Thyroid gland (tissue), 4 donors: ENCODE measurements around the gene RBBP8. TPM values are rescaled to one million over a fixed set of nuclear protein-coding genes. Genes with fewer than 3 reads are reported as not detected.

Experiments used
- DNase-seq, 2 donors: peaks; one replicate each; pipeline ENCODE4 v3.0.0-alpha.2; 2019
- H3K27ac ChIP-seq, 3 donors: fragments of 200-600 bp; sonication (generic); 1 replicate in 2 of 3; 2 replicates in 1 of 3; pipeline ENCODE4 v1.5.1; 2016 to 2019; ENCODE audit warnings: mild to moderate bottlenecking in 1 of 3, moderate library complexity in 1 of 3
- H3K27me3 ChIP-seq: fragments of 200-600 bp; sonication (generic); one replicate; pipeline ENCODE4 v1.5.1; 2019
- H3K36me3 ChIP-seq, 2 donors: fragments of 200-600 bp; sonication (generic); one replicate each; pipeline ENCODE4 v1.5.1; 2016 to 2019
- H3K4me1 ChIP-seq, 2 donors: fragments of 200-600 bp; sonication (generic); one replicate each; pipeline ENCODE4 v1.5.1; 2017 to 2019
- H3K4me3 ChIP-seq, 3 donors: fragments of 200-600 bp; sonication (generic); replicated peaks in 1 of 3; 1 replicate in 2 of 3; 2 replicates in 1 of 3; pipeline ENCODE4 v1.5.1; 2016; ENCODE audit warnings: mild to moderate bottlenecking in 1 of 3
- H3K9me3 ChIP-seq: fragments of 200-600 bp; sonication (generic); one replicate; pipeline ENCODE4 v1.5.1; 2017
- POLR2A ChIP-seq, 2 donors: fragments of 450-650 bp; IDR thresholded peaks; one replicate each; pipeline ENCODE4 v1.6.1; 2017; ENCODE audit warnings: antibody characterized with exemption in 2 of 2, mild to moderate bottlenecking in 2 of 2, moderate library complexity in 1 of 2
- WGBS, 2 donors: methylation state at CpG; one replicate each; pipeline ENCODE4 v1.1.5; 2017; 5-methylcytosine and 5-hydroxymethylcytosine counted together
- intact Hi-C: fragments of 100-400 bp; cut with DNase I; formaldehyde crosslinking; loops from one replicate; pipeline ENCODE4 v1.15.1; 2023
- total RNA-seq, 4 donors: library from RNA; depleted of rRNA; stranded (reverse); fragments of >200 nt; gene quantifications; one replicate each; pipeline ENCODE4 v1.2.3, GENCODE V29; 2016
- TF ChIP-seq, protein P1 (sequence below), 6 experiments: fragments of 200-600 bp in 3 of 6; fragments of 450-650 bp in 3 of 6; sonication (generic) in 3 of 6; IDR thresholded peaks; one replicate each; pipeline ENCODE4 v1.5.1; 2016 to 2019; ENCODE audit warnings: antibody characterized with exemption in 6 of 6, mild to moderate bottlenecking in 2 of 6, inconsistent platforms in 1 of 6, moderate library complexity in 1 of 6

Gene RBBP8
- total RNA-seq, 4 donors from 2014 or later = 29.2 to 51.3 (median 42.5) TPM

DNA sequence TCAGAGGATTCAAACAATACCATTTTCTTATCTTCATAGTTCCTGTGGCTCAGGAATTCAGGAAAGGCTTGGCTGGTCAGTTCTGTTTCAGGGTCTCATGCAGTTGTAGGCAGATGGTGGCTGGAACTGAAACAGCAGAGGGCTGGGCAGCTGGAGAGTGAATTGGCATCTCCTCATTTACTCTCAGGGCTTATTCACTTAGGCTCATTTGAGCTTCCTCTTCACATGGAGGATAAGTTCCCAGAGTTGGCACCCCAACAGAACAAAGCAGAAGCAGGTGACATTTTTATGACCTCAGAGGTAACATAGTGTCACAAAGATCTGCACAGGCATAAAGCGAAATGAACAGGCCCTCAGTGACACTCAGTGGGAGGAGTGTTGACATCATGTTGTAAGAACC lies 66.1 kb downstream of the RBBP8 start:
- no peaks in the 10 kb centered on the region for H3K4me1 ChIP-seq
- no peak for DNase-seq
- intact Hi-C loops = no loop called here
- no peaks in the 10 kb centered on the region for H3K36me3 ChIP-seq
- 91 to 95% methylated on average over 1 of the region's 1 CpG for WGBS, 2 donors
- no peaks in the 10 kb centered on the region for H3K9me3 ChIP-seq
- no peak overlapping the region for H3K27ac ChIP-seq
- no peaks in the 10 kb centered on the region for H3K27me3 ChIP-seq
- TF ChIP-seq POLR2A (IDR thresholded peaks at IDR 0.05) = no peak
- TF ChIP-seq, protein P1, sequence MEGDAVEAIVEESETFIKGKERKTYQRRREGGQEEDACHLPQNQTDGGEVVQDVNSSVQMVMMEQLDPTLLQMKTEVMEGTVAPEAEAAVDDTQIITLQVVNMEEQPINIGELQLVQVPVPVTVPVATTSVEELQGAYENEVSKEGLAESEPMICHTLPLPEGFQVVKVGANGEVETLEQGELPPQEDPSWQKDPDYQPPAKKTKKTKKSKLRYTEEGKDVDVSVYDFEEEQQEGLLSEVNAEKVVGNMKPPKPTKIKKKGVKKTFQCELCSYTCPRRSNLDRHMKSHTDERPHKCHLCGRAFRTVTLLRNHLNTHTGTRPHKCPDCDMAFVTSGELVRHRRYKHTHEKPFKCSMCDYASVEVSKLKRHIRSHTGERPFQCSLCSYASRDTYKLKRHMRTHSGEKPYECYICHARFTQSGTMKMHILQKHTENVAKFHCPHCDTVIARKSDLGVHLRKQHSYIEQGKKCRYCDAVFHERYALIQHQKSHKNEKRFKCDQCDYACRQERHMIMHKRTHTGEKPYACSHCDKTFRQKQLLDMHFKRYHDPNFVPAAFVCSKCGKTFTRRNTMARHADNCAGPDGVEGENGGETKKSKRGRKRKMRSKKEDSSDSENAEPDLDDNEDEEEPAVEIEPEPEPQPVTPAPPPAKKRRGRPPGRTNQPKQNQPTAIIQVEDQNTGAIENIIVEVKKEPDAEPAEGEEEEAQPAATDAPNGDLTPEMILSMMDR (IDR thresholded peaks at IDR 0.05) = no peak
- no peak overlapping the region for H3K4me3 ChIP-seq

DNA sequence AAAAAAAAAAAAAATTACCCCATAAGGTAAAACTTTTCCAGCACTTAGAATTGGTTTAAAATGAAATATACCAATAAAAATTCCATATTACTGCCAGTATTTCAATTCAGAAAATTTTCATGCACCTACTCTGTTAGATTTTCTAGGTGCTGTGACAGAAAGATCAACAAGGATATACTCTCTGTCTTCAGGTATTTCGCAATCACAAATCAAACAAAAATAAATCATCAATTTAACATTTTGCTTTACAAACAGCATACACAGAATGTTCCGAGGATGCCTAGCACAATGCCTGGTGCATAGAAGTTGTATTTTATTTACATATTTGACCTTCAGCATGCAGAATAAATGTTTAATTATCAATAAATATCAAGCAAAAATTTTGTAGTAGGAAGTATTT lies 66.5 kb downstream of the RBBP8 start:
- intact Hi-C loops = no loop called here
- 97% methylated on average over 2 of the region's 2 CpGs for WGBS, 2 donors
- no peak for TF ChIP-seq POLR2A (IDR thresholded peaks at IDR 0.05)
- TF ChIP-seq, protein P1 (IDR thresholded peaks at IDR 0.05) = no peak

DNA sequence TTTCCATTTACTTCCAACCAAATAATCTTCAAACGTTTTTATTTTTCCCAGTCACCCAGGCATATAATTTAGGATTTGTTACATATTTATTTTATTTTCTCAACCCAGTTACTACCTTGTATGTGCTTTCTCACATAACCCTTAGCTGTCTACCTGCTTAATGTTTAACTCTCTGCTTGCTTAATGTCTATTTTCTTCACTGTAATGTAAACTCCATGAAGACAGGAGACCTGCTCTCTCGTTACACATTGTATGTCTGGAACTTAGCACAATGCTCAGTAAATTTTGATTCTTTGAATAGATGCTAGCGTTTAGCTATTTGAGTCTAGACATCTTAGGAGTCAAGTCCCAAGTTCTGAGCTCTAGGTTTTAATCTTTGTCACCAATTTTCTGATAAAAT lies 70.2 kb downstream of the RBBP8 start:
- WGBS, 2 donors = 92% methylated on average over 3 of the region's 3 CpGs
- TF ChIP-seq, protein P1 (IDR thresholded peaks at IDR 0.05) = no peak
- no peak for TF ChIP-seq POLR2A (IDR thresholded peaks at IDR 0.05)

More for the DNA sequence above, 66.5 kb downstream of the RBBP8 start:
- Histone ChIP-seq H3K27me3 (no peaks in the 10 kb centered on the region), H3K4me1 (no peaks in the 10 kb centered on the region), H3K9me3 (no peaks in the 10 kb centered on the region), H3K36me3 (no peaks in the 10 kb centered on the region), H3K4me3 (no peak overlapping the region), H3K27ac (no peak overlapping the region)
- DNase-seq = no peak

DNA sequence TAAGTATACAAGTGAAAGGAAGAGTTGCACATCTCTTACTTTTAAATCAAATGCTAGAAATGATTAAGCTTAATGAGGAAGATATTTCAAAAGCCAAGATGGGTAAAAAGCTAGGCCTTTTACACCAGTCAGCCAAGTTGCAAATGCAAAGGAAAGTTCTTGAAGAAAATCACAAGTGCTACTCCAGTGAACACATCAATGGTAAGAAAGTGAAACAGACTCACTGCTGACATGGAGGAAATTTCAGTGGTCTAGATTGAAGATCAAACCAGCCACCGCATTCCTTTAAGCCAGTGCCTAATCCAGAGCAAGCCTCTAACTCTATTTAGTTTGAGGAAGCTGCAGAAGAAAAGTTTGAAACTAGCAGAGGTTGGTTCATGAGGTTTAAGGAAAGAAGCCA lies 79.1 kb downstream of the RBBP8 start:
- TF ChIP-seq, protein P1 (IDR thresholded peaks at IDR 0.05) = no peak
- no peak for TF ChIP-seq POLR2A (IDR thresholded peaks at IDR 0.05)
- Histone ChIP-seq H3K27me3 (no peaks in the 10 kb centered on the region), H3K27ac (no peak overlapping the region), H3K9me3 (no peaks in the 10 kb centered on the region), H3K36me3 (no peaks in the 10 kb centered on the region), H3K4me1 (peaks cover 0 to 5% of the 10 kb centered on the region in 2 donors), H3K4me3 (no peak overlapping the region)
- intact Hi-C loops = no loop called here
- 95% methylated on average over 1 of the region's 1 CpG for WGBS, 2 donors
- DNase-seq = no peak

More for the DNA sequence above, 70.2 kb downstream of the RBBP8 start:
- Histone ChIP-seq H3K36me3 (no peaks in the 10 kb centered on the region), H3K27me3 (no peaks in the 10 kb centered on the region), H3K27ac (no peak overlapping the region), H3K4me3 (no peak overlapping the region), H3K4me1 (no peaks in the 10 kb centered on the region), H3K9me3 (no peaks in the 10 kb centered on the region)
- intact Hi-C loops = no loop called here
- no peak for DNase-seq

DNA sequence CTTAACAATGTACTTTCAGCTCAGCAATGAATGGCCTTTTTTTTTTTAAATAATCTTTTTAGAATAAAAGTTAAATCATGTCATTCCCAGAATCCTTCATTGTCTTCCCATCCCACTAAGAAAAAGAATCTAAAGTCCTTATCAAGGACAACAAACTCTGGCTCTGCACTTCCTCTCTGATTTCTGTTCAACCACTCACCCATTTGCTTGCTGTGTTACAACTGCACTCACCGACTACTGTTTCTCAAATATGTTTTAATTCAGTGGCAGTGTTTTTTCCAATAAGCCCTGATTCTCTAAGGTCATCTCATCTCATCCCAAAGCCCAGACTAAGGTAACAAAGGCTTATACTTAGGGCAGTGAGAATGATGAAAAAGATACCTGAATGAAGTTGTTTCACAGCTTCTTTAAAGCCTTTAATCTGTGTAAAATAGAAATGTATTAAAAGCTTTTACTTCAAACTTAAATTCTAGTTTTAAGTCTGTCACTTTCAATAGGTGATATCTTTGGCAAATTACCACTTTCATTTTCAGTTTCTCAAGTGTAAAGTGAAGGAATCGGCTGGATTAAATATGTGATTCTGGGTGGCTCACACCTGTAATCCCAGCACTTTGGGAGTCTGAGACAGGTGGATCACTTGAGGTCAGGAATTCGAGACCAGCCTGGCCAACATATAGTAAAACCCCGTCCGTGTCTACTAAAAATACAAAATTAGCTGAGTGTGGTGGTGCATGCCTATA lies 87.6 kb downstream of the RBBP8 start:
- no peaks in the 10 kb centered on the region for H3K4me1 ChIP-seq
- H3K36me3 ChIP-seq = no peaks in the 10 kb centered on the region
- DNase-seq = no peak
- H3K9me3 ChIP-seq = no peaks in the 10 kb centered on the region
- no peak overlapping the region for H3K27ac ChIP-seq
- intact Hi-C loops = no loop called here
- H3K27me3 ChIP-seq = no peaks in the 10 kb centered on the region
- 80 to 82% methylated on average over 5 of the region's 5 CpGs for WGBS, 2 donors
- H3K4me3 ChIP-seq = no peak overlapping the region
- TF ChIP-seq POLR2A (IDR thresholded peaks at IDR 0.05) = no peak
- TF ChIP-seq, protein P1 (IDR thresholded peaks at IDR 0.05) = no peak
